Naive thymus-derived CD4-positive, alpha-beta T cell (primary cell): Measurements from ENCODE around the gene TMEM163. TPM values are rescaled to one million over a fixed set of nuclear protein-coding genes. Genes with fewer than 3 reads are reported as not detected.

Source experiments
- ATAC-seq: fragments of 150-1000 bp; cut with Tn5 transposase; 2 replicates; pipeline ENCODE4 v1.10.0; 2021; ENCODE audit warnings: mild to moderate bottlenecking, moderate library complexity
- CTCF ChIA-PET: fragments of 350-600 bp; sonication (Branson Sonifier 250); formaldehyde crosslinking; loops from one replicate; lab custom pipeline; 2021; ENCODE audit warnings: antibody characterized with exemption; lab: Charles Lee
- POLR2A ChIA-PET: fragments of 350-600 bp; sonication (Branson Sonifier 250); formaldehyde crosslinking; loops from one replicate; lab custom pipeline; 2021; ENCODE audit warnings: antibody characterized with exemption, inconsistent platforms; lab: Charles Lee
- DNase-seq, 9 donors: peaks; one replicate each; pipeline versions ENCODE4 v3.0.0 to v3.0.0-alpha.2; 2020 to 2022; ENCODE audit warnings: mixed read lengths in 1 of 9
- H3K27ac ChIP-seq: one replicate; pipeline ENCODE4 v1.7.0; 2013; ENCODE audit warnings: mild to moderate bottlenecking, low read depth, low read length, moderate library complexity
- H3K27me3 ChIP-seq, 2 donors: one replicate each; pipeline ENCODE4 v1.7.0; 2013; ENCODE audit warnings: low read length in 2 of 2, mild to moderate bottlenecking in 2 of 2, moderate library complexity in 2 of 2; ENCODE audit not compliant: control insufficient read depth in 2 of 2, insufficient read depth in 2 of 2
- H3K36me3 ChIP-seq, 3 experiments: 1 replicate in 2 of 3; 2 replicates in 1 of 3; pipeline ENCODE4 v1.7.0; 2013; ENCODE audit warnings: low read length in 3 of 3, mild to moderate bottlenecking in 3 of 3, moderate library complexity in 1 of 3; ENCODE audit not compliant: insufficient read depth in 3 of 3, control insufficient read depth in 2 of 3
- H3K4me1 ChIP-seq, 2 donors: one replicate each; pipeline ENCODE4 v1.7.0; 2013; ENCODE audit warnings: low read length in 2 of 2, mild to moderate bottlenecking in 2 of 2, moderate library complexity in 1 of 2; ENCODE audit not compliant: control insufficient read depth in 2 of 2, insufficient read depth in 2 of 2
- H3K4me3 ChIP-seq: 2 replicates; pipeline ENCODE4 v1.7.0; 2013; ENCODE audit warnings: mild to moderate bottlenecking, low read length
- H3K9me3 ChIP-seq, 3 experiments: 1 replicate in 2 of 3; 2 replicates in 1 of 3; pipeline ENCODE4 v1.7.0; 2013; ENCODE audit warnings: low read length in 3 of 3; ENCODE audit not compliant: control insufficient read depth in 2 of 3
- H3K27ac Mint-ChIP-seq, 9 donors: one replicate each; pipeline ENCODE4 v1.8.0; 2020 to 2022; ENCODE audit warnings: mixed read lengths in 9 of 9, mild to moderate bottlenecking in 8 of 9, moderate library complexity in 5 of 9, inconsistent platforms in 2 of 9
- H3K27me3 Mint-ChIP-seq, 5 donors: one replicate each; pipeline ENCODE4 v1.8.0; 2021 to 2022; ENCODE audit warnings: mixed read lengths in 5 of 5, mild to moderate bottlenecking in 1 of 5
- H3K36me3 Mint-ChIP-seq, 5 donors: one replicate each; pipeline ENCODE4 v1.8.0; 2020 to 2022; ENCODE audit warnings: mixed read lengths in 5 of 5, mild to moderate bottlenecking in 3 of 5, inconsistent platforms in 1 of 5
- H3K4me1 Mint-ChIP-seq, 7 donors: one replicate each; pipeline ENCODE4 v1.8.0; 2020 to 2022; ENCODE audit warnings: mixed read lengths in 7 of 7, mild to moderate bottlenecking in 3 of 7, inconsistent platforms in 1 of 7
- H3K4me3 Mint-ChIP-seq, 10 donors: one replicate each; pipeline ENCODE4 v1.8.0; 2020 to 2022; ENCODE audit warnings: mild to moderate bottlenecking in 10 of 10, mixed read lengths in 10 of 10, moderate library complexity in 6 of 10, inconsistent platforms in 2 of 10
- H3K9me3 Mint-ChIP-seq, 11 donors: one replicate each; pipeline ENCODE4 v1.8.0; 2020 to 2022; ENCODE audit warnings: mixed read lengths in 11 of 11, mild to moderate bottlenecking in 4 of 11, inconsistent platforms in 1 of 11, moderate library complexity in 1 of 11
- intact Hi-C, 2 donors: fragments of 100-400 bp; cut with micrococcal nuclease; formaldehyde crosslinking; loops; one replicate each; pipeline ENCODE4 v1.15.1; 2023
- polyA plus RNA-seq, 2 donors: library from polyadenylated mRNA; unstranded; fragments of 300-500 nt; fragmentation: Illumina TruSeq; gene quantifications; one replicate each; pipeline ENCODE4 v1.2.3, GENCODE V29; 2021
- total RNA-seq, 6 experiments: library from RNA in 5 of 6; stranded (reverse) in 5 of 6; gene quantifications; 1 replicate in 5 of 6; 2 replicates in 1 of 6; pipeline ENCODE4 v1.2.3 and lab custom pipeline; 2021 to 2026

TMEM163 gene
- total and polyA plus RNA-seq, 7 experiments from 2014 or later = 0.13 to 0.71 (median 0.21) TPM; not detected in 2

DNA sequence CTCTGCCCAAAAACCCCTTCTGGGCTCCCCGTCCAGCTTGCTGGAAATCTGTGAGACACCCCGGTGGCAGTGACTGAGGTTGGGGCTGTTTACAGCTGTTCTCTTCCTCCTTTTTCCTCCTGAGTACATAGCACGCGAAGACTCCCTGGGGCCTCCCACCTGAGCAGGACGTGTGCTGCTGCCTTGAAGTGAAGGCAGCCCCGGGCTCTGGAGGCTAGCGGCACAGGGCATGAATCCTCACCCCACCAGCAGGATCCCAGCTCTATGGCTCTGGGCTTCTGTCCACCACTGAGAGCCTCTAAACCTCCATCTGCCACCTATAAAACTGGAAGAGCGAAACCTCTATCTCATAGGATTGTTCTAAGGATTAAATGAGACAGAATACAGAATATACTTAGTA, 182.5 kb downstream of the TMEM163 start:
- ATAC-seq = no peak
- no peak for DNase-seq
- Histone ChIP-seq H3K27me3 (no peaks in the 10 kb centered on the region), H3K9me3 (no peaks in the 10 kb centered on the region), H3K4me1 (no peaks in the 10 kb centered on the region), H3K27ac (no peak overlapping the region), H3K4me3 (no peak overlapping the region), H3K36me3 (no peaks in the 10 kb centered on the region)
- intact Hi-C loops = no loop called here
- no peak overlapping the region for H3K4me3 Mint-ChIP-seq
- H3K9me3 Mint-ChIP-seq = peaks cover 0 to 2% (median 0%) of the 10 kb centered on the region in 11 donors
- no peak overlapping the region for H3K27ac Mint-ChIP-seq
- H3K27me3 Mint-ChIP-seq = peaks cover 0 to 5% (median 0%) of the 10 kb centered on the region in 5 donors
- ChIA-PET POLR2A (no interaction called here), CTCF (no interaction called here)
- no peaks in the 10 kb centered on the region for H3K36me3 Mint-ChIP-seq
- no peaks in the 10 kb centered on the region for H3K4me1 Mint-ChIP-seq

DNA sequence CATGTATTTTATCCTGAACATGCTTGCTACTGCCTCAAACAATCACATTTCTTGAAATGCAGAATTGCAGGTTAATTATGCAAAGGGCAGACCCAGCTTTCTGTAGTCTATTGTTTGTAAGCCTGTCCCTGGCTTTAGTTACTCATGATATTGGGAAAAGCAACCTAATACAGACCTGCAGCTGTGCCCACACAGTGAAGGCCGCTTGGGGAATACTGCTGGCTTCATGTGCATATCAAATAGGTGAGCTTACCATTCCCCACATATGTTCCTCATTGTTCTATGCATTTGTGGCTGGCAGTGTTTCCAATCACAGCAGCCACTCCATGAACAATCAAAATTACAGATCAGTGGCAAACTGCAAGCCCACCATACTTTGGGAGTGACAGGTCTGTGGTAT, 186.3 kb downstream of the TMEM163 start:
- H3K4me3 Mint-ChIP-seq = no peak overlapping the region

DNA sequence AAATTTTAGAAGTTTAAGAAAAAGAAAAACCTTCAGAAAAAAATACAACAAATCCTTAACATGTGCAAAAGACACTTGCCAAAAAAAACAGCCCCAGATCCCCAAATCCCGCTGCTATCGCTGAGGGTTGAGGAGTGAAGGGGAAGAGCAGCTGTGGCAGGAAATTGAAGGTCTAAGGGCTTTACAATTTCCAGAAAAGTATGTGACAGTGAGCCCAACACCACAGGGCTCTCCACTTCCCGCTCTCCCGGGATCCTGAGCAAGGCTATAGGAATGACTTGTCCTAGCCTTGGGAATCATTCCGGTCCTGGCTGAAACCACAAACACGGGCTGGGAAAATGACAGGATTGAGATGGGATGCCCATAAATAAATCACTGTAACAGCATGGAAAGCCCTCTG, 191.4 kb downstream of the TMEM163 start:
- intact Hi-C loops = no loop called here
- Mint-ChIP-seq H3K27ac (no peak overlapping the region), H3K27me3 (peaks cover 0 to 6% (median 0%) of the 10 kb centered on the region in 5 donors), H3K36me3 (no peaks in the 10 kb centered on the region), H3K9me3 (no peaks in the 10 kb centered on the region), H3K4me1 (no peaks in the 10 kb centered on the region), H3K4me3 (no peak overlapping the region)
- Histone ChIP-seq H3K27me3 (no peaks in the 10 kb centered on the region), H3K36me3 (no peaks in the 10 kb centered on the region), H3K4me1 (no peaks in the 10 kb centered on the region), H3K9me3 (no peaks in the 10 kb centered on the region), H3K4me3 (no peak overlapping the region), H3K27ac (no peak overlapping the region)
- DNase-seq = no peak
- no peak for ATAC-seq
- ChIA-PET POLR2A (no interaction called here), CTCF (no interaction called here)

More for the DNA sequence above, 186.3 kb downstream of the TMEM163 start:
- Histone ChIP-seq H3K9me3 (no peaks in the 10 kb centered on the region), H3K4me1 (no peaks in the 10 kb centered on the region), H3K27me3 (no peaks in the 10 kb centered on the region), H3K27ac (no peak overlapping the region), H3K4me3 (no peak overlapping the region), H3K36me3 (no peaks in the 10 kb centered on the region)
- no peaks in the 10 kb centered on the region for H3K9me3 Mint-ChIP-seq
- H3K27me3 Mint-ChIP-seq = peaks cover 0 to 5% (median 0%) of the 10 kb centered on the region in 5 donors
- ATAC-seq = no peak
- POLR2A ChIA-PET = no interaction called here
- DNase-seq = no peak
- H3K27ac Mint-ChIP-seq = no peak overlapping the region
- CTCF ChIA-PET = no interaction called here
- H3K4me1 Mint-ChIP-seq = no peaks in the 10 kb centered on the region
- intact Hi-C loops = no loop called here
- H3K36me3 Mint-ChIP-seq = no peaks in the 10 kb centered on the region

DNA sequence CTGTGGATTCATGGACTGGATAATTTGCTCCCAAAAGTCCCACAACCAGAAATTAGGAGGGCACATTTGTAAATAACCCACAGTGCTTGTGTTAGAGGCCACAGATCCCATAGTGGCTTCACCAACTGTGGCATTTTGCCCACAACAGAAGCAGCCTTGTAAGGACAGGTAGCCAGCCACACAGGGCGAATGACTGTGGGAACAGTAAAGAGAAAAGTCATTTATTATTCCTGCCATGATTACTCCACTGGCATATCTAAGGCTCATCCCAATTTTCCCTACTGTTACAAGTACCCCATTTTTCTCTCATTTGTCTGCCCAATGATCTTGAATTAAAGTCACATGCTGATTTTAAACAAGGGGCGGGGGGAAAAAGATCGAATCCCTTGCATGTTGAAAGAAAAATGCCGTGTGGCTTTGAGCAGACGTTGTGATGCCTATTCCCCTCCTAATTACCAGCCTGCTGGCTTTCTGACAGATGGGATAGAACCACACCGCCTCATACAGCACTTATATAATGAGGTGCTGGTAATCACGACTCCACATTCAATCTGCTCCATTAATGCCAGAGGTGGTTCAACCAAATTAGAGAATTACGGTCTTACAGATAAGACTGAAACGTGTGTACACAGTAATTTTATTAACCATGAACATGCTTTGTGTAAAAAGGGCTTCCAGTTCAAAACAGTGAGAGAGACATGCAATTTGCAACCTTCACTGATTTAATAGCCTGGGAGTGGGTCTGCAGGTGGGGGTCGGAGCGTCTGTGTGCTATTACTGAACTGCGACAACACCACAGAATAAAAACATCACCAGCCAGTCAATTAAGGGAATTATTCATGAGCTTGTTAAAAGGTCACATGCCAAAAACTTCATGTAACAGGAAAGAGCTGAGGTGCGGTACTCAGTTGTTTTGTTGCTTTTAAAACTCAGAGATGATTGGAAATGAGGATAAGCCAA, 196.0 kb downstream of the TMEM163 start:
- Mint-ChIP-seq H3K36me3 (no peaks in the 10 kb centered on the region), H3K4me1 (no peaks in the 10 kb centered on the region), H3K9me3 (no peaks in the 10 kb centered on the region), H3K27me3 (peaks cover 0 to 8% (median 0%) of the 10 kb centered on the region in 5 donors), H3K4me3 (no peak overlapping the region), H3K27ac (no peak overlapping the region)
- Histone ChIP-seq H3K9me3 (no peaks in the 10 kb centered on the region), H3K36me3 (no peaks in the 10 kb centered on the region), H3K4me3 (no peak overlapping the region), H3K27ac (no peak overlapping the region), H3K4me1 (no peaks in the 10 kb centered on the region), H3K27me3 (no peaks in the 10 kb centered on the region)
- DNase-seq = no peak
- ChIA-PET CTCF (no interaction called here), POLR2A (no interaction called here)
- intact Hi-C loops = no loop called here
- no peak for ATAC-seq

DNA sequence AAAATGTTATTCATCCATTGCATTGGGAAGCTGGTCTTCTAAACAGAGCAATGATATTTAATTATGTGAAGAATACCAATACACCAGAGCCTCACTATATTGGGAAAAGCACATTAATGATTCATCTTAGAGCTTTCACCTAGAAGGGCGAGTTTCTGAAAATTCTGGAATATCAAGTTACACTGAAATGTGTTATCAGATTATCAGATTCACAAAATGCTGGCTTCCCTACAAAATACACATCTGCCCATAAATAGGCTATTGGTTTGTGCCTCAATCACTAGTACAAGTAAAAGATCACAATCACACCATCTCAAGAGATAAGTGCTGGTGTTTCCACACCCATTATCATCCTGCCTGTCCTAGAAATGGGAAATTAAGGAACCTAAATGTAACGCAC, 200.7 kb downstream of the TMEM163 start:
- ATAC-seq (no peak), DNase-seq (no peak)
- Mint-ChIP-seq H3K27me3 (peaks cover 0 to 8% (median 5%) of the 10 kb centered on the region in 5 donors), H3K36me3 (no peaks in the 10 kb centered on the region), H3K27ac (no peak overlapping the region), H3K4me3 (no peak overlapping the region), H3K9me3 (no peaks in the 10 kb centered on the region), H3K4me1 (no peaks in the 10 kb centered on the region)
- Histone ChIP-seq H3K27ac (no peak overlapping the region), H3K4me3 (no peak overlapping the region), H3K9me3 (no peaks in the 10 kb centered on the region), H3K4me1 (no peaks in the 10 kb centered on the region), H3K36me3 (no peaks in the 10 kb centered on the region), H3K27me3 (no peaks in the 10 kb centered on the region)
- intact Hi-C loops = no loop called here
- CTCF ChIA-PET = interaction anchor here (0.7 kb wide), 1 partner anchor 72 kb away, joined by 3 read pairs; no protein-coding TSS in a partner anchor
- POLR2A ChIA-PET = no interaction called here

DNA sequence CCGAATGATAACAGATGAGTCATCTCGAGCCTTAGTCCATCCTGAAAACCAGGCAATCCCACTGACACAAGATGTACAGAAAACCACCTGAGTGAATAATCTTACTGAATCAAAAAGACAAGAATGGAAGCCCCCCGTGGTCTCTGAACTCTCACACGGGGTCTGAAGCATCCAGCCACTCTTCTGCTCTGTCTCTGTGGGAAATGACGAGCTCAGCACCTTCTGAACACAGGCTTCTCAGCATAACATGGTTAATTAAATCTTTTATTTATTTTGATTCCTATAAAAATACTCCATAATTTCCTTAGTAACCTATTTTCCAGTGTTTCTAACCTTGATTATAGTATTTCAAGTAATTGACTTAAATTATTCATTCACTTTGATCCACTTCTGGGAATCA, 203.7 kb downstream of the TMEM163 start:
- CTCF ChIA-PET = no interaction called here
- Mint-ChIP-seq H3K27ac (no peak overlapping the region), H3K4me3 (no peak overlapping the region)

DNA sequence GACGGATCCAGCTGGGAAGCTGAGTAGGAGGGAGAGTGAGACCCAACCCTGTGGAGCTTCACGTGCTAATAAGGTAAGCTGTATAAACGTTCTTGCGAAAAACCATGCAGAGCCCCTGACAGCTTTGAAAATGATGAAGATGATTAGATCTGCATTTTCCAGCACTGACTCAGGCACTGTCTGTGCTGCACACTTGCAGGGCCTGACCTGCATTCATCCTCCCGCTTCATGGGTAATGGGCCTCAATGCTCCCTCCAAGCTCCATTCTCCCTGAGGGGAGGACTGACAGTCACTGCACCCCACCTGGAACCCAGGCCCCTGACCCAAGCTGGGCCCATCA, 205.4 kb downstream of the TMEM163 start:
- no peak overlapping the region for H3K27ac ChIP-seq
- H3K27me3 Mint-ChIP-seq = peaks cover 0 to 5% (median 0%) of the 10 kb centered on the region in 5 donors
- H3K9me3 Mint-ChIP-seq = no peaks in the 10 kb centered on the region
- H3K9me3 ChIP-seq = no peaks in the 10 kb centered on the region
- POLR2A ChIA-PET = no interaction called here
- no peak overlapping the region for H3K27ac Mint-ChIP-seq
- H3K36me3 ChIP-seq = no peaks in the 10 kb centered on the region
- intact Hi-C loops = no loop called here
- H3K4me3 ChIP-seq = no peak overlapping the region
- H3K36me3 Mint-ChIP-seq = no peaks in the 10 kb centered on the region
- DNase-seq = no peak
- ATAC-seq = no peak
- no peaks in the 10 kb centered on the region for H3K27me3 ChIP-seq
- no peaks in the 10 kb centered on the region for H3K4me1 Mint-ChIP-seq
- no peaks in the 10 kb centered on the region for H3K4me1 ChIP-seq
- H3K4me3 Mint-ChIP-seq = no peak overlapping the region
- CTCF ChIA-PET = no interaction called here

More for the DNA sequence above, 203.7 kb downstream of the TMEM163 start:
- no peak for DNase-seq
- Histone ChIP-seq H3K36me3 (no peaks in the 10 kb centered on the region), H3K4me1 (no peaks in the 10 kb centered on the region), H3K9me3 (no peaks in the 10 kb centered on the region), H3K27ac (no peak overlapping the region), H3K4me3 (no peak overlapping the region), H3K27me3 (no peaks in the 10 kb centered on the region)
- intact Hi-C loops = no loop called here
- POLR2A ChIA-PET = interaction anchor here (0.6 kb wide), 1 partner anchor 9 kb away, joined by 3 read pairs; no protein-coding TSS in a partner anchor
- no peaks in the 10 kb centered on the region for H3K4me1 Mint-ChIP-seq
- peaks cover 0 to 8% (median 0%) of the 10 kb centered on the region in 5 donors for H3K27me3 Mint-ChIP-seq
- H3K36me3 Mint-ChIP-seq = no peaks in the 10 kb centered on the region
- no peaks in the 10 kb centered on the region for H3K9me3 Mint-ChIP-seq
- no peak for ATAC-seq
